Natural killer cell (primary cell): ENCODE data around the gene KRT83. TPM values are rescaled to one million over a fixed set of nuclear protein-coding genes. Genes with fewer than 3 reads are reported as not detected.

Experiments
- ATAC-seq, 3 donors: fragments of 150-1000 bp in 2 of 3; fragments of 200-7000 bp in 1 of 3; cut with Tn5 transposase; 1 replicate in 1 of 3; 2 replicates in 2 of 3; pipeline ENCODE4 v1.10.0; 2021; ENCODE audit warnings: mild to moderate bottlenecking in 2 of 3, moderate library complexity in 2 of 3
- DNase-seq, 2 donors: peaks; one replicate each; pipeline versions ENCODE4 v3.0.0 to v3.0.0-alpha.2; 2013 to 2021; ENCODE audit warnings: mixed read lengths in 1 of 2
- H3K27ac ChIP-seq: one replicate; pipeline ENCODE4 v1.5.1; 2013; ENCODE audit warnings: mild to moderate bottlenecking, low read length
- H3K27me3 ChIP-seq: one replicate; pipeline ENCODE4 v1.6.1; 2013; ENCODE audit warnings: low read length; ENCODE audit not compliant: control insufficient read depth, insufficient read depth
- H3K36me3 ChIP-seq: one replicate; pipeline ENCODE4 v1.6.1; 2013; ENCODE audit warnings: low read length; ENCODE audit not compliant: control insufficient read depth, insufficient read depth
- H3K4me1 ChIP-seq: one replicate; pipeline ENCODE4 v1.6.1; 2013; ENCODE audit warnings: low read length; ENCODE audit not compliant: control insufficient read depth, insufficient read depth
- H3K4me3 ChIP-seq: one replicate; pipeline ENCODE4 v1.5.1; 2013; ENCODE audit warnings: low read length
- H3K9me3 ChIP-seq: one replicate; pipeline ENCODE4 v1.6.1; 2013; ENCODE audit warnings: low read length; ENCODE audit not compliant: control insufficient read depth, insufficient read depth
- H3K27ac Mint-ChIP-seq, 2 donors: one replicate each; pipeline ENCODE4 v1.8.0; 2022; ENCODE audit warnings: mild to moderate bottlenecking in 2 of 2, mixed read lengths in 2 of 2, moderate library complexity in 1 of 2
- H3K27me3 Mint-ChIP-seq, 2 donors: one replicate each; pipeline ENCODE4 v1.8.0; 2022; ENCODE audit warnings: low read depth in 2 of 2, mixed read lengths in 2 of 2
- H3K36me3 Mint-ChIP-seq: one replicate; pipeline ENCODE4 v1.8.0; 2022; ENCODE audit warnings: mixed read lengths
- H3K4me1 Mint-ChIP-seq, 2 donors: one replicate each; pipeline ENCODE4 v1.8.0; 2022; ENCODE audit warnings: mixed read lengths in 2 of 2
- H3K4me3 Mint-ChIP-seq: one replicate; pipeline ENCODE4 v1.8.0; 2022; ENCODE audit warnings: mild to moderate bottlenecking, moderate library complexity, mixed read lengths
- H3K9me3 Mint-ChIP-seq, 2 donors: one replicate each; pipeline ENCODE4 v1.8.0; 2022; ENCODE audit warnings: mixed read lengths in 2 of 2
- CTCF ChIP-seq: fragments of 200-600 bp; IDR thresholded peaks from one replicate; pipeline ENCODE4 v1.8.0; 2022; ENCODE audit warnings: antibody characterized with exemption
- WGBS: methylation state at CpG from one replicate; pipeline ENCODE4 v1.1.7; 2013; ENCODE audit warnings: missing lambda C conversion rate; ENCODE audit not compliant: insufficient coverage; 5-methylcytosine and 5-hydroxymethylcytosine counted together
- intact Hi-C: fragments of 100-400 bp; cut with micrococcal nuclease; formaldehyde crosslinking; loops from one replicate; pipeline ENCODE4 v1.14.2; 2022
- total RNA-seq, 4 donors: library from RNA; stranded (reverse); fragments of 120-200 nt in 1 of 4; gene quantifications; one replicate each; pipeline versions ENCODE4 v1.2.3 to v1.2.4, GENCODE V29; 2013 to 2022

The KRT83 gene
- total RNA-seq, 3 donors from 2014 or later (not counting 1 experiment from before 2014, with no cell fraction given): not detected

GRCh38 chr12:52274521-52275120 lies 46.6 kb downstream of the KRT83 start, which contains the start of gene KRT86:
TSS of gene KRT86 (plus strand) at chr12:52274645. CDS start at chr12:52301917, 27,272 bp downstream.
- 86% methylated on average over 3 of the region's 3 CpGs for WGBS
- H3K9me3 Mint-ChIP-seq: no peaks in the 10 kb centered on the region
- peaks cover 45 to 47% of the 10 kb centered on the region in 2 donors for H3K27me3 Mint-ChIP-seq
- TF ChIP-seq CTCF: no peak
- Histone ChIP-seq H3K27ac (no peak within 1 kb of the TSS), H3K4me1 (peaks cover 9% of the 10 kb centered on the region), H3K9me3 (no peaks in the 10 kb centered on the region), H3K4me3 (no peak within 1 kb of the TSS), H3K36me3 (no peaks in the 10 kb centered on the region), H3K27me3 (peaks cover 4% of the 10 kb centered on the region)
- no peak within 1 kb of the TSS for H3K4me3 Mint-ChIP-seq
- H3K4me1 Mint-ChIP-seq: peaks cover 12% of the 10 kb centered on the region in 2 donors
- no peaks in the 10 kb centered on the region for H3K36me3 Mint-ChIP-seq
- intact Hi-C loops: no loop called here
- ATAC-seq (no peak), DNase-seq (no peak)
- no peak within 1 kb of the TSS for H3K27ac Mint-ChIP-seq

GRCh38 chr12:52271158-52271557 lies 50.0 kb downstream of the KRT83 start:
- WGBS: 77% methylated on average over 1 of the region's 1 CpG
- ATAC-seq: no peak

GRCh38 chr12:52270541-52271070 lies 50.6 kb downstream of the KRT83 start:
- intact Hi-C loops: no loop called here
- no peak overlapping the region for H3K4me3 ChIP-seq
- WGBS: 82% methylated on average over 6 of the region's 6 CpGs
- no peaks in the 10 kb centered on the region for H3K9me3 Mint-ChIP-seq
- peaks cover 34 to 39% of the 10 kb centered on the region in 2 donors for H3K27me3 Mint-ChIP-seq
- no peaks in the 10 kb centered on the region for H3K36me3 Mint-ChIP-seq
- no peak for TF ChIP-seq CTCF
- H3K4me1 Mint-ChIP-seq: no peaks in the 10 kb centered on the region
- no peaks in the 10 kb centered on the region for H3K4me1 ChIP-seq
- H3K27me3 ChIP-seq: no peaks in the 10 kb centered on the region
- no peak for ATAC-seq
- no peak overlapping the region for H3K27ac Mint-ChIP-seq
- DNase-seq: no peak
- H3K4me3 Mint-ChIP-seq: no peak overlapping the region
- no peaks in the 10 kb centered on the region for H3K9me3 ChIP-seq
- no peaks in the 10 kb centered on the region for H3K36me3 ChIP-seq
- no peak overlapping the region for H3K27ac ChIP-seq

More at GRCh38 chr12:52271158-52271557, 50.0 kb downstream of the KRT83 start:
- Histone ChIP-seq H3K9me3 (no peaks in the 10 kb centered on the region), H3K4me1 (no peaks in the 10 kb centered on the region), H3K36me3 (no peaks in the 10 kb centered on the region), H3K27ac (no peak overlapping the region), H3K27me3 (no peaks in the 10 kb centered on the region), H3K4me3 (no peak overlapping the region)
- no peak overlapping the region for H3K27ac Mint-ChIP-seq
- no peaks in the 10 kb centered on the region for H3K4me1 Mint-ChIP-seq
- H3K36me3 Mint-ChIP-seq: no peaks in the 10 kb centered on the region
- intact Hi-C loops: no loop called here
- no peaks in the 10 kb centered on the region for H3K9me3 Mint-ChIP-seq
- TF ChIP-seq CTCF: no peak
- H3K4me3 Mint-ChIP-seq: no peak overlapping the region
- H3K27me3 Mint-ChIP-seq: peaks cover 34 to 35% of the 10 kb centered on the region in 2 donors
- no peak for DNase-seq
